ENCODE results near the gene OR6S1. TPM values are rescaled to one million over a fixed set of nuclear protein-coding genes. Genes with fewer than 3 reads are reported as not detected.

Gene OR6S1
- total RNA-seq, 1 donor, result not detected

- H3K4me3 ChIP-seq (ENCODE audit: low read depth, low read length), result peak overlapping the region; percentile 91
- DNase-seq (ENCODE audit: low read depth), result peak; percentile 69
- no peak for TF ChIP-seq CTCF (IDR thresholded peaks at IDR 0.05; ENCODE audit: insufficient read depth, low read length)
These were observed 43.4 kb upstream of the OR6S1 start for GRCh38 chr14:20684662-20685456.

- peak; percentile 93 for DNase-seq (ENCODE audit: low read depth)
- peak within 1 kb of the TSS; percentile 91 for H3K4me3 ChIP-seq (ENCODE audit: low read depth, low read length)
- TF ChIP-seq CTCF (IDR thresholded peaks at IDR 0.05; ENCODE audit: insufficient read depth, low read length), result no peak
These were observed 42.6 kb upstream of the OR6S1 start, which contains the start of gene RNASE4 for GRCh38 chr14:20683891-20684661. Gene RNASE4, plus strand, starts transcription at chr14:20684560. Its CDS starts 14,812 bp downstream, at chr14:20699372.

DNA sequence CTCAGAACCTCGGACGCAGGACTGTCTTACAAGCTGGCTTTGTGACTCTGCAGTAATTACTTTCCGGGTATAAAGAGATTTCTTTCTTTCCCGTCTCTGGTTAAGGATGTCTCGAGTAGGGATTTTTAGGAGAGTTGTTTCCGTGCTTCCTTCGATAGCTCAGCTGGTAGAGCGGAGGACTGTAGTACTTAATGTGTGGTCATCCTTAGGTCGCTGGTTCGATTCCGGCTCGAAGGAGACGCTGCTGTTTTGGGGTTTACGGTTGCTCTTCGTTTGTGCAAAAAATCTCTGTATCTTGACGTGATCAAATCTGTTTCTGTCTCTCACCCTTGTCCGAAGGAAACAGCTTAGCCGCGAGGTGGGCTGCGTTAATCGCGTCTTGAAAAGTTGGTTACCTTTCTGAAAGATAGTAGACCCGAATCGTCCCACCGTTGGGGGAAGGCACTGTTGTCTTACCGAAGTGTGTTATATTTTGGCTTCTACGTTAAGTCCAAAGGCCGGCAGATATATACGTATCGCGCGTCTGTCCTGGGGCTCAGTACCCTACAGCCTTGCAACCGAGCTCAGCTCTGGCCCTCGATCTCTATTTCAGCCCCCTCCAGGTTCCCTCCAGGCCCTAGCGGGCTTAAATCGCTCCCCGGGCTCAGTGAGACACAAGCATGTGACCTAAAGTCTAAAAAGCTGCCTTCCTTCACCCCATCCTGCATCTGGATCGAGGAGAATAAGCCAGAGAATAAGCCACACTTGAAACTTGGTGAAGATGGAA is 41.8 kb upstream of the OR6S1 start:
- TF ChIP-seq CTCF (IDR thresholded peaks at IDR 0.05; ENCODE audit: insufficient read depth, low read length), result peak; percentile 0
- peak; percentile 96 for DNase-seq (ENCODE audit: low read depth)
- H3K4me3 ChIP-seq (ENCODE audit: low read depth, low read length), result peak overlapping the region; percentile 91

GRCh38 chr14:20682435-20683124 is 41.1 kb upstream of the OR6S1 start:
- DNase-seq (ENCODE audit: low read depth), result peak; percentile 94
- H3K4me3 ChIP-seq (ENCODE audit: low read depth, low read length), result peak overlapping the region; percentile 91
- TF ChIP-seq CTCF (IDR thresholded peaks at IDR 0.05; ENCODE audit: insufficient read depth, low read length), result no peak

GRCh38 chr14:20682127-20682434 is 40.6 kb upstream of the OR6S1 start:
- DNase-seq (ENCODE audit: low read depth), result no peak
- peak overlapping the region; percentile 91 for H3K4me3 ChIP-seq (ENCODE audit: low read depth, low read length)
- no peak for TF ChIP-seq CTCF (IDR thresholded peaks at IDR 0.05; ENCODE audit: insufficient read depth, low read length)
